WTC11 (cell line): Measurements from ENCODE around the gene NANOG. TPM values are rescaled to one million over a fixed set of nuclear protein-coding genes. Genes with fewer than 3 reads are reported as not detected.
"Not testable (repeated sequence)": the region's sequence is repeated elsewhere in the genome, so short reads cannot be mapped to it uniquely, and the experiment has no call there.

Experiments used
- ATAC-seq: fragments of 200-7000 bp; cut with Tn5 transposase; 2 replicates; pipeline ENCODE4 v1.10.0; 2021; ENCODE audit warnings: mild to moderate bottlenecking, moderate library complexity
- CTCF ChIA-PET: fragments of 300-600 bp; sonication (Branson Sonifier 250); formaldehyde crosslinking; loops from one replicate; lab custom pipeline; 2021; ENCODE audit warnings: antibody characterized with exemption; lab: Charles Lee
- POLR2A ChIA-PET: fragments of 350-600 bp; sonication (Branson Sonifier 250); formaldehyde crosslinking; loops from one replicate; lab custom pipeline; 2021; ENCODE audit warnings: antibody characterized with exemption; lab: Charles Lee
- DNase-seq: peaks from one replicate; pipeline ENCODE4 v3.0.0; 2021; ENCODE audit warnings: low spot score
- H3K27ac Mint-ChIP-seq: 2 replicates; pipeline ENCODE4 v1.8.0; 2021; ENCODE audit warnings: mixed read lengths
- H3K27me3 Mint-ChIP-seq: 2 replicates; pipeline ENCODE4 v1.8.0; 2021; ENCODE audit warnings: low read depth, mild to moderate bottlenecking, moderate library complexity, mixed read lengths
- H3K36me3 Mint-ChIP-seq: 2 replicates; pipeline ENCODE4 v1.8.0; 2021; ENCODE audit warnings: mixed read lengths
- H3K4me1 Mint-ChIP-seq: 2 replicates; pipeline ENCODE4 v1.8.0; 2022; ENCODE audit warnings: mixed read lengths
- H3K4me3 Mint-ChIP-seq: 2 replicates; pipeline ENCODE4 v1.8.0; 2021; ENCODE audit warnings: mild to moderate bottlenecking, moderate library complexity, mixed read lengths
- H3K9me3 Mint-ChIP-seq: 2 replicates; pipeline ENCODE4 v1.8.0; 2021; ENCODE audit warnings: mixed read lengths
- CREM ChIP-seq: sonication (generic); formaldehyde crosslinking; IDR thresholded peaks from 2 replicates; pipeline ENCODE4 v1.8.1; 2022; ENCODE audit warnings: mild to moderate bottlenecking, missing genetic modification reagents, moderate library complexity
- NFE2L1 ChIP-seq: sonication (generic); formaldehyde crosslinking; IDR thresholded peaks from 2 replicates; pipeline ENCODE4 v1.8.1; 2023; ENCODE audit warnings: missing genetic modification reagents
- TEAD4 ChIP-seq: sonication (generic); formaldehyde crosslinking; IDR thresholded peaks from 2 replicates; pipeline ENCODE4 v1.8.0; 2022; ENCODE audit warnings: mild to moderate bottlenecking, missing genetic modification reagents
- ZBTB21 ChIP-seq: sonication (generic); formaldehyde crosslinking; IDR thresholded peaks from 2 replicates; pipeline ENCODE4 v1.8.1; 2023; ENCODE audit warnings: mild to moderate bottlenecking, missing genetic modification reagents, borderline replicate concordance
- ZNF121 ChIP-seq: sonication (generic); formaldehyde crosslinking; IDR thresholded peaks from 2 replicates; pipeline ENCODE4 v1.8.0; 2023; ENCODE audit warnings: missing genetic modification reagents
- ZNF423 ChIP-seq: fragments of 250-450 bp; sonication (Bioruptor Pico); IDR thresholded peaks from 2 replicates; pipeline ENCODE4 v2.1.2; 2022; ENCODE audit warnings: mild to moderate bottlenecking, moderate library complexity
- total RNA-seq: library from RNA; stranded (reverse); gene quantifications from 3 replicates; pipeline ENCODE4 v1.2.3, GENCODE V29; 2021
- TF ChIP-seq, protein P1 (sequence below): fragments of 250-450 bp; sonication (Bioruptor Pico); IDR thresholded peaks from 2 replicates; pipeline ENCODE4 v1.8.0; 2021; ENCODE audit warnings: mild to moderate bottlenecking
- TF ChIP-seq, protein P2 (sequence below): sonication (generic); formaldehyde crosslinking; IDR thresholded peaks from 2 replicates; pipeline ENCODE4 v1.8.0; 2022; ENCODE audit warnings: mild to moderate bottlenecking, missing genetic modification reagents
- TF ChIP-seq, protein P3 (sequence below): sonication (generic); formaldehyde crosslinking; conservative IDR thresholded peaks from 2 replicates; pipeline ENCODE4 v1.8.1; 2022; ENCODE audit warnings: mild to moderate bottlenecking, missing genetic modification reagents
- TF ChIP-seq, protein P4 (sequence below): fragments of 250-450 bp; sonication (Bioruptor Pico); IDR thresholded peaks from 2 replicates; pipeline ENCODE4 v1.9.0; 2021; ENCODE audit warnings: mild to moderate bottlenecking
- TF ChIP-seq, protein P5 (sequence below): sonication (generic); formaldehyde crosslinking; IDR thresholded peaks from 2 replicates; pipeline ENCODE4 v1.8.0; 2023; ENCODE audit warnings: mild to moderate bottlenecking, missing genetic modification reagents
- TF ChIP-seq, protein P6 (sequence below): sonication (generic); formaldehyde crosslinking; IDR thresholded peaks from 2 replicates; pipeline ENCODE4 v1.8.0; 2022; ENCODE audit warnings: missing genetic modification reagents

The NANOG gene
- total RNA-seq, 1 experiment from 2014 or later: 387 TPM

DNA sequence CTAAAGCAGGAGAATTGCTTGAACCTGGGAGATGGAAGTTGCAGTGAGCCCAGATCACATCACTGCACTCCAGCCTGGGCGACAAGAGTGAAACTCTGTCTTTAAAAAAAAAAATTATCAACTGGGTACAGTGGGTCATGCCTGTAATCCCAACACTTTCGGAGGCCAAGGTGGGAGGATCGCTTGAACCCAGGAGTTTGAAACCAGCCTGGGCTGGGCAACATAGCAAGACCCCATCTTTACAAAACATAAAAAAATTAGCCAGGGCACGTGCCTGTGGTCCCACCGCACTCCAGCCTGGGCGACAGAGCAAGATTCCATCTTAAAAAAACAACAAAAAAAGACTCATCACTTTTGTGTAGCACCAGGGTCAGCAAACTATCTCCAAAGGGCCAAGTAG, 7.1 kb upstream of the NANOG start:
- no peak for ATAC-seq
- Mint-ChIP-seq H3K36me3 (no peaks in the 10 kb centered on the region), H3K27ac (no peak overlapping the region), H3K9me3 (peaks cover 5% of the 10 kb centered on the region; the same call in 1 of the 2 replicates), H3K27me3 (no peaks in the 10 kb centered on the region), H3K4me1 (peaks cover 30% of the 10 kb centered on the region), H3K4me3 (no peak overlapping the region)
- POLR2A ChIA-PET: no interaction called here
- TF ChIP-seq ZNF121 (CRISPR knock-in tag) (peak; percentile 75; the same call in 1 of the 2 replicates), ZNF423 (no peak)
- no peak for DNase-seq
- CTCF ChIA-PET: no interaction called here

DNA sequence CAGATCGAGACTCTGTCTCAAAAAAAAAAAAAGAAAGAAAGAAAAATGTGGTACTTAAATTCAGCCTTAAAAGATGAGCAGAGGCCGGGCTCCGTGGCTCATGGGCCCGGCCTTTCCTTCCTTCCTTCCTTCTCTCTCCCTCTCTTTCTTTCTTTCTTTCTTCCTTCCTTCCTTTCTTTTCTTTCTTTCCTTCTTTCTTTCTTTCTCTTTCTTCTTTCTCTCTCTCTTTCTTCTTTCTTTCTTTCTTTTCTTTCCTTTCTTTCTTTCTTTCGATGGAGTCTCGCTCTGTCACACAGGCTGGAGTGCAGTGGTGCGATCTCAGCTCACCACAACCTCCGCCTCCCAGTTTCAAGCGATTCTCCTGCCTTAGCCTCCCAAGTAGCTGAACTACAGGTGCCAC, 5.8 kb upstream of the NANOG start:
- peaks cover 44% of the 10 kb centered on the region for H3K4me1 Mint-ChIP-seq
- CTCF ChIA-PET, H3K4me3 Mint-ChIP-seq, DNase-seq, H3K9me3 Mint-ChIP-seq, H3K27me3 Mint-ChIP-seq, ATAC-seq, H3K36me3 Mint-ChIP-seq: not testable (repeated sequence)
- POLR2A ChIA-PET: interaction anchor here (1.0 kb wide), 1 partner anchor 19 kb away, joined by 3 read pairs; no protein-coding TSS in a partner anchor
- H3K27ac Mint-ChIP-seq: peak overlapping the region; percentile 64; the same call in 1 of the 2 replicates

DNA sequence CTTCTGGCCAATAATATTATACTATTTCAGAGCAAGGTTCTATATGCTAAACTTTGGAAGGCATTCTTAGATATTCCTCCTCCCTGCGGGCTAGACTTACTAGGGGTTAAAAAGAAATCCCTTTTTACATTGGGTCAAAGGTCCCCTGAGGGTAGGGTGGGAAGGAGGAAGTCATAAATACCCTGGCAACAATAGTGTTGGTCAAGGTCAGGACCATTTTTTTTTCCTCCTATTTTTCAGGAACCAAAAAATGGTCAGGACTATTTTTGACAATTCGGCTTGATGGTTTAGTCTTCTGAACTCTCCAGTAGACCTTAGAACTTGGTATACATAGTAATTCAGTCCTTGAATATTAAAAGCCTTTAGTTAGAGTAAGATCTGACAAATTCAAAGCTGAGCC, 4.5 kb upstream of the NANOG start:
- TF ChIP-seq, protein P1, sequence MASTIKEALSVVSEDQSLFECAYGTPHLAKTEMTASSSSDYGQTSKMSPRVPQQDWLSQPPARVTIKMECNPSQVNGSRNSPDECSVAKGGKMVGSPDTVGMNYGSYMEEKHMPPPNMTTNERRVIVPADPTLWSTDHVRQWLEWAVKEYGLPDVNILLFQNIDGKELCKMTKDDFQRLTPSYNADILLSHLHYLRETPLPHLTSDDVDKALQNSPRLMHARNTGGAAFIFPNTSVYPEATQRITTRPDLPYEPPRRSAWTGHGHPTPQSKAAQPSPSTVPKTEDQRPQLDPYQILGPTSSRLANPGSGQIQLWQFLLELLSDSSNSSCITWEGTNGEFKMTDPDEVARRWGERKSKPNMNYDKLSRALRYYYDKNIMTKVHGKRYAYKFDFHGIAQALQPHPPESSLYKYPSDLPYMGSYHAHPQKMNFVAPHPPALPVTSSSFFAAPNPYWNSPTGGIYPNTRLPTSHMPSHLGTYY: no peak
- TF ChIP-seq, protein P2, sequence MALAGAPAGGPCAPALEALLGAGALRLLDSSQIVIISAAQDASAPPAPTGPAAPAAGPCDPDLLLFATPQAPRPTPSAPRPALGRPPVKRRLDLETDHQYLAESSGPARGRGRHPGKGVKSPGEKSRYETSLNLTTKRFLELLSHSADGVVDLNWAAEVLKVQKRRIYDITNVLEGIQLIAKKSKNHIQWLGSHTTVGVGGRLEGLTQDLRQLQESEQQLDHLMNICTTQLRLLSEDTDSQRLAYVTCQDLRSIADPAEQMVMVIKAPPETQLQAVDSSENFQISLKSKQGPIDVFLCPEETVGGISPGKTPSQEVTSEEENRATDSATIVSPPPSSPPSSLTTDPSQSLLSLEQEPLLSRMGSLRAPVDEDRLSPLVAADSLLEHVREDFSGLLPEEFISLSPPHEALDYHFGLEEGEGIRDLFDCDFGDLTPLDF: no peak
- TF ChIP-seq, protein P3, sequence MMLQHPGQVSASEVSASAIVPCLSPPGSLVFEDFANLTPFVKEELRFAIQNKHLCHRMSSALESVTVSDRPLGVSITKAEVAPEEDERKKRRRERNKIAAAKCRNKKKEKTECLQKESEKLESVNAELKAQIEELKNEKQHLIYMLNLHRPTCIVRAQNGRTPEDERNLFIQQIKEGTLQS (CRISPR knock-in tag): no peak
- TF ChIP-seq CREM (no peak), NFE2L1 (no peak), ZBTB21 (no peak), TEAD4 (CRISPR knock-in tag) (no peak)
- TF ChIP-seq, protein P4, sequence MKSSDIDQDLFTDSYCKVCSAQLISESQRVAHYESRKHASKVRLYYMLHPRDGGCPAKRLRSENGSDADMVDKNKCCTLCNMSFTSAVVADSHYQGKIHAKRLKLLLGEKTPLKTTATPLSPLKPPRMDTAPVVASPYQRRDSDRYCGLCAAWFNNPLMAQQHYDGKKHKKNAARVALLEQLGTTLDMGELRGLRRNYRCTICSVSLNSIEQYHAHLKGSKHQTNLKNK (CRISPR knock-in tag): no peak
- TF ChIP-seq, protein P5, sequence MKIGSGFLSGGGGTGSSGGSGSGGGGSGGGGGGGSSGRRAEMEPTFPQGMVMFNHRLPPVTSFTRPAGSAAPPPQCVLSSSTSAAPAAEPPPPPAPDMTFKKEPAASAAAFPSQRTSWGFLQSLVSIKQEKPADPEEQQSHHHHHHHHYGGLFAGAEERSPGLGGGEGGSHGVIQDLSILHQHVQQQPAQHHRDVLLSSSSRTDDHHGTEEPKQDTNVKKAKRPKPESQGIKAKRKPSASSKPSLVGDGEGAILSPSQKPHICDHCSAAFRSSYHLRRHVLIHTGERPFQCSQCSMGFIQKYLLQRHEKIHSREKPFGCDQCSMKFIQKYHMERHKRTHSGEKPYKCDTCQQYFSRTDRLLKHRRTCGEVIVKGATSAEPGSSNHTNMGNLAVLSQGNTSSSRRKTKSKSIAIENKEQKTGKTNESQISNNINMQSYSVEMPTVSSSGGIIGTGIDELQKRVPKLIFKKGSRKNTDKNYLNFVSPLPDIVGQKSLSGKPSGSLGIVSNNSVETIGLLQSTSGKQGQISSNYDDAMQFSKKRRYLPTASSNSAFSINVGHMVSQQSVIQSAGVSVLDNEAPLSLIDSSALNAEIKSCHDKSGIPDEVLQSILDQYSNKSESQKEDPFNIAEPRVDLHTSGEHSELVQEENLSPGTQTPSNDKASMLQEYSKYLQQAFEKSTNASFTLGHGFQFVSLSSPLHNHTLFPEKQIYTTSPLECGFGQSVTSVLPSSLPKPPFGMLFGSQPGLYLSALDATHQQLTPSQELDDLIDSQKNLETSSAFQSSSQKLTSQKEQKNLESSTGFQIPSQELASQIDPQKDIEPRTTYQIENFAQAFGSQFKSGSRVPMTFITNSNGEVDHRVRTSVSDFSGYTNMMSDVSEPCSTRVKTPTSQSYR (CRISPR knock-in tag): no peak
- TF ChIP-seq, protein P6, sequence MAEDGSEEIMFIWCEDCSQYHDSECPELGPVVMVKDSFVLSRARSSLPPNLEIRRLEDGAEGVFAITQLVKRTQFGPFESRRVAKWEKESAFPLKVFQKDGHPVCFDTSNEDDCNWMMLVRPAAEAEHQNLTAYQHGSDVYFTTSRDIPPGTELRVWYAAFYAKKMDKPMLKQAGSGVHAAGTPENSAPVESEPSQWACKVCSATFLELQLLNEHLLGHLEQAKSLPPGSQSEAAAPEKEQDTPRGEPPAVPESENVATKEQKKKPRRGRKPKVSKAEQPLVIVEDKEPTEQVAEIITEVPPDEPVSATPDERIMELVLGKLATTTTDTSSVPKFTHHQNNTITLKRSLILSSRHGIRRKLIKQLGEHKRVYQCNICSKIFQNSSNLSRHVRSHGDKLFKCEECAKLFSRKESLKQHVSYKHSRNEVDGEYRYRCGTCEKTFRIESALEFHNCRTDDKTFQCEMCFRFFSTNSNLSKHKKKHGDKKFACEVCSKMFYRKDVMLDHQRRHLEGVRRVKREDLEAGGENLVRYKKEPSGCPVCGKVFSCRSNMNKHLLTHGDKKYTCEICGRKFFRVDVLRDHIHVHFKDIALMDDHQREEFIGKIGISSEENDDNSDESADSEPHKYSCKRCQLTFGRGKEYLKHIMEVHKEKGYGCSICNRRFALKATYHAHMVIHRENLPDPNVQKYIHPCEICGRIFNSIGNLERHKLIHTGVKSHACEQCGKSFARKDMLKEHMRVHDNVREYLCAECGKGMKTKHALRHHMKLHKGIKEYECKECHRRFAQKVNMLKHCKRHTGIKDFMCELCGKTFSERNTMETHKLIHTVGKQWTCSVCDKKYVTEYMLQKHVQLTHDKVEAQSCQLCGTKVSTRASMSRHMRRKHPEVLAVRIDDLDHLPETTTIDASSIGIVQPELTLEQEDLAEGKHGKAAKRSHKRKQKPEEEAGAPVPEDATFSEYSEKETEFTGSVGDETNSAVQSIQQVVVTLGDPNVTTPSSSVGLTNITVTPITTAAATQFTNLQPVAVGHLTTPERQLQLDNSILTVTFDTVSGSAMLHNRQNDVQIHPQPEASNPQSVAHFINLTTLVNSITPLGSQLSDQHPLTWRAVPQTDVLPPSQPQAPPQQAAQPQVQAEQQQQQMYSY (CRISPR knock-in tag): no peak
- no peak for DNase-seq
- Mint-ChIP-seq H3K27me3 (no peaks in the 10 kb centered on the region), H3K36me3 (no peaks in the 10 kb centered on the region), H3K27ac (peak overlapping the region; percentile 1), H3K4me1 (peaks cover 47% of the 10 kb centered on the region), H3K9me3 (no peaks in the 10 kb centered on the region), H3K4me3 (no peak overlapping the region)
- no peak for ATAC-seq
- POLR2A ChIA-PET: no interaction called here
- CTCF ChIA-PET: no interaction called here
